GM12878 (cell line): ENCODE results near the gene NCR3LG1. TPM values are rescaled to one million over a fixed set of nuclear protein-coding genes. Genes with fewer than 3 reads are reported as not detected.
A peak's percentile ranks its signal among the peaks of the same experiment; 100 is the strongest.

Source experiments
- ATAC-seq: fragments of 200-7000 bp; cut with Tn5 transposase; 3 replicates; pipeline ENCODE4 v1.9.1; 2020; ENCODE audit warnings: mild to moderate bottlenecking, moderate library complexity
- BruUV-seq: library from RNA; stranded (reverse); fragments of 400-500 nt; replicated peaks from 2 replicates; lab custom pipeline; 2021; lab: Mats Ljungman, UMichigan
- CTCF ChIA-PET: fragments of 300-600 bp; sonication (Branson Sonifier 250); formaldehyde crosslinking; extraction: SDS; loops from one replicate; lab custom pipeline; 2021; ENCODE audit warnings: inconsistent platforms; lab: Yijun Ruan, JAX
- POLR2A ChIA-PET: fragments of 350-600 bp; formaldehyde crosslinking; extraction: SDS; loops from one replicate; lab custom pipeline; 2021; ENCODE audit warnings: inconsistent platforms; lab: Charles Lee
- RAD21 ChIA-PET: fragments of 300-600 bp; sonication (Branson Sonifier 250); formaldehyde crosslinking; loops from one replicate; lab custom pipeline; 2023; ENCODE audit warnings: antibody characterized with exemption; ENCODE audit not compliant: unreplicated experiment; lab: Charles Lee
- SMC1A ChIA-PET: fragments of 300-600 bp; sonication (Branson Sonifier 250); formaldehyde crosslinking; loops from one replicate; lab custom pipeline; 2023; ENCODE audit not compliant: unreplicated experiment, uncharacterized antibody; lab: Charles Lee
- DNase-seq: peaks from one replicate; pipeline ENCODE4 v3.0.0-alpha.2; 2011; ENCODE audit warnings: low read depth, low spot score
- FAIRE-seq: peaks from 3 replicates; lab custom pipeline; 2011; peaks lifted over from hg19 to GRCh38; lab: Jason Lieb, UNC
- H2AFZ ChIP-seq: 2 replicates; pipeline ENCODE4 v1.6.0; 2011; ENCODE audit warnings: low read depth, low read length, control low read depth; ENCODE audit not compliant: control insufficient read depth
- H3K27ac ChIP-seq: 2 replicates; pipeline ENCODE4 v1.5.1; 2011; ENCODE audit warnings: control low read depth; ENCODE audit not compliant: control insufficient read depth, insufficient read depth
- H3K27me3 ChIP-seq, 2 experiments: replicated peaks in 1 of 2; 2 replicates each; pipeline versions ENCODE4 v1.6.0 to v1.6.1; 2011; ENCODE audit warnings: low read length in 1 of 2; ENCODE audit not compliant: control insufficient read depth in 2 of 2, insufficient read depth in 2 of 2
- H3K36me3 ChIP-seq, 2 experiments: 2 replicates each; pipeline ENCODE4 v1.5.1; 2011; ENCODE audit warnings: low read length in 1 of 2; ENCODE audit not compliant: control insufficient read depth in 2 of 2, insufficient read depth in 2 of 2
- H3K4me1 ChIP-seq: 2 replicates; pipeline ENCODE4 v1.6.1; 2011; ENCODE audit warnings: mild to moderate bottlenecking, low read length, moderate library complexity, mixed read lengths; ENCODE audit not compliant: control insufficient read depth, insufficient read depth
- H3K4me2 ChIP-seq: 2 replicates; pipeline ENCODE4 v1.6.0; 2011; ENCODE audit warnings: control low read depth; ENCODE audit not compliant: control insufficient read depth, insufficient read depth
- H3K4me3 ChIP-seq: fragments of 200-600 bp; sonication (generic); 2 replicates; pipeline ENCODE4 v1.5.1; 2016
- H3K79me2 ChIP-seq: 2 replicates; pipeline ENCODE4 v1.6.0; 2011; ENCODE audit warnings: low read length; ENCODE audit not compliant: control insufficient read depth, insufficient read depth
- H3K9ac ChIP-seq: 2 replicates; pipeline ENCODE4 v1.8.0; 2011; ENCODE audit warnings: low read length, control low read depth, mixed read lengths; ENCODE audit not compliant: control insufficient read depth, insufficient read depth
- H3K9me3 ChIP-seq: replicated peaks from 3 replicates; pipeline ENCODE4 v1.5.1; 2011; ENCODE audit warnings: mild to moderate bottlenecking, low read length; ENCODE audit not compliant: control insufficient read depth, insufficient read depth
- H4K20me1 ChIP-seq: 2 replicates; pipeline ENCODE4 v1.6.0; 2011; ENCODE audit not compliant: control insufficient read depth, insufficient read depth
- BMI1 ChIP-seq: fragments of 450-650 bp; IDR thresholded peaks from 2 replicates; pipeline ENCODE4 v1.6.1; 2016; ENCODE audit warnings: mild to moderate bottlenecking, moderate library complexity, borderline replicate concordance
- CBX5 ChIP-seq: sonication (generic); IDR thresholded peaks from 2 replicates; pipeline ENCODE4 v1.6.1; 2016; ENCODE audit warnings: low read depth, moderate library complexity, mild to moderate bottlenecking, inconsistent platforms
- CTCF ChIP-seq, 3 experiments: IDR thresholded peaks in 2 of 3; conservative IDR thresholded peaks in 1 of 3; 2 replicates each; pipeline ENCODE4 v1.5.1; 2011; ENCODE audit warnings: low read depth in 3 of 3, low read length in 3 of 3, mild to moderate bottlenecking in 3 of 3, control low read depth in 2 of 3, moderate library complexity in 2 of 3, inconsistent platforms in 1 of 3, mixed read lengths in 1 of 3; ENCODE audit not compliant: control insufficient read depth in 2 of 3, insufficient read depth in 1 of 3; ENCODE audit errors: extremely low read depth in 1 of 3
- ELK1 ChIP-seq: IDR thresholded peaks from 2 replicates; pipeline ENCODE4 v1.6.1; 2012; ENCODE audit warnings: low read depth, low read length, improper control_type of control experiment
- FOS ChIP-seq: IDR thresholded peaks from 3 replicates; pipeline ENCODE4 v1.6.1; 2011; ENCODE audit warnings: borderline replicate concordance; ENCODE audit not compliant: insufficient read length; ENCODE audit errors: extremely low read depth
- JUNB ChIP-seq: IDR thresholded peaks from 2 replicates; pipeline ENCODE4 v1.6.1; 2016; ENCODE audit warnings: antibody characterized with exemption, mild to moderate bottlenecking
- KAT2A ChIP-seq: conservative IDR thresholded peaks from 2 replicates; pipeline ENCODE4 v1.6.1; 2011; ENCODE audit warnings: low read depth, low read length; ENCODE audit not compliant: control insufficient read depth
- NBN ChIP-seq: fragments of 450-650 bp; IDR thresholded peaks from 2 replicates; pipeline ENCODE4 v1.6.1; 2016
- NR2F1 ChIP-seq: fragments of 450-650 bp; conservative IDR thresholded peaks from 2 replicates; pipeline ENCODE4 v1.6.1; 2017; ENCODE audit warnings: mild to moderate bottlenecking
- NRF1 ChIP-seq: conservative IDR thresholded peaks from 2 replicates; pipeline ENCODE4 v1.6.1; 2011; ENCODE audit warnings: mild to moderate bottlenecking, low read depth, low read length, improper control_type of control experiment
- PKNOX1 ChIP-seq: fragments of 450-650 bp; IDR thresholded peaks from 2 replicates; pipeline ENCODE4 v1.6.1; 2016; ENCODE audit warnings: mild to moderate bottlenecking
- REST ChIP-seq: IDR thresholded peaks from 2 replicates; pipeline ENCODE4 v1.6.1; 2012; ENCODE audit warnings: mild to moderate bottlenecking, low read depth, low read length
- RUNX3 ChIP-seq: IDR thresholded peaks from 2 replicates; pipeline ENCODE4 v1.6.1; 2012; ENCODE audit warnings: low read length, inconsistent platforms
- SMC3 ChIP-seq: IDR thresholded peaks from 2 replicates; pipeline ENCODE4 v1.6.1; 2011; ENCODE audit warnings: low read length, improper control_type of control experiment, borderline replicate concordance
- SREBF2 ChIP-seq: IDR thresholded peaks from 2 replicates; pipeline ENCODE4 v1.6.1; 2012; ENCODE audit warnings: mild to moderate bottlenecking, low read length
- ZNF274 ChIP-seq: IDR thresholded peaks from one replicate; pipeline ENCODE4 v1.8.0; 2011; ENCODE audit not compliant: insufficient read length, insufficient read depth
- WGBS: methylation state at CpG from one replicate; pipeline ENCODE4 v1.1.6; 2016; ENCODE audit warnings: low lambda C conversion rate; ENCODE audit not compliant: insufficient replicate concordance, insufficient coverage; ENCODE audit errors: missing lambda C conversion rate; 5-methylcytosine and 5-hydroxymethylcytosine counted together
- in situ Hi-C: fragments of 300-500 bp; cut with MboI; formaldehyde crosslinking; loops from 9 replicates; pipeline ENCODE4 v1.14.3; 2018; ENCODE audit warnings: mixed read lengths
- intact Hi-C: fragments of 100-400 bp; cut with micrococcal nuclease; formaldehyde crosslinking; loops from one replicate; pipeline ENCODE4 v1.14.2; 2022; ENCODE audit not compliant: unreplicated experiment
- polyA plus RNA-seq, 11 experiments: library from polyadenylated mRNA; depleted of rRNA in 4 of 11; unstranded in 6 of 11; stranded (reverse) in 5 of 11; fragments of >200 nt; fragmentation: Nextera tagmentation in 4 of 11; fragmentation: Illumina TruSeq in 1 of 11; extraction: Ambion mirVana in 4 of 11; extraction: Trizol in 1 of 11; gene quantifications; 1 replicate in 1 of 11; 2 replicates in 10 of 11; pipeline versions ENCODE4 v1.2.1 to v1.2.3, GENCODE V29; 2011 to 2016; ENCODE audit warnings: inconsistent platforms in 2 of 11, missing spikeins in 2 of 11, low read depth in 1 of 11
- total RNA-seq, 4 experiments: library from RNA; depleted of rRNA in 3 of 4; stranded (reverse); fragments of >200 nt in 3 of 4; fragmentation: Illumina TruSeq in 1 of 4; extraction: Trizol in 1 of 4; gene quantifications; 2 replicates each; pipeline versions ENCODE4 v1.2.1 to v1.2.3, GENCODE V29; 2013 to 2021

The NCR3LG1 gene
- total and polyA plus RNA-seq, 10 of the 15 experiments (the other 5 are each of a cell fraction or from before 2014, with no cell fraction given) = under 0.01 to 0.18 (median 0.11) TPM; not detected in 2

- no peaks in the 10 kb centered on the region; the same call in 2 of the 3 replicates for H3K9me3 ChIP-seq
- FAIRE-seq (peak; percentile 93), ATAC-seq (peak; percentile 85), DNase-seq (no peak)
- intact Hi-C loops = loop anchor here (1.0 to 2.0 kb wide), 3 partner anchors 120 to 154 kb away; no protein-coding TSS in a partner anchor
- H2AFZ ChIP-seq = no peak overlapping the region
- no peaks in the 10 kb centered on the region for H3K79me2 ChIP-seq
- in situ Hi-C loops = loop anchor here (10.0 kb wide), 1 partner anchor 121 kb away; no protein-coding TSS in a partner anchor
- no peak overlapping the region for H3K4me3 ChIP-seq
- H3K36me3 ChIP-seq = no peaks in the 10 kb centered on the region
- CTCF ChIA-PET = interaction anchor here (0.6 to 4.3 kb wide), 33 partner anchors 9 to 563 kb away, joined by 3 to 61 read pairs (median 4); no protein-coding TSS in a partner anchor
- SMC1A ChIA-PET = interaction anchor here (0.8 to 4.1 kb wide), 10 partner anchors 23 to 439 kb away, joined by 3 to 22 read pairs (median 4); no protein-coding TSS in a partner anchor
- no peak overlapping the region for H3K27ac ChIP-seq
- peaks cover 2% of the 10 kb centered on the region in 2 experiments; a peak in 3 of 4 replicates for H3K27me3 ChIP-seq
- no TSS peak for BruUV-seq
- WGBS = 16% methylated on average over 6 of the region's 6 CpGs
- H3K4me1 ChIP-seq = no peaks in the 10 kb centered on the region
- POLR2A ChIA-PET = no interaction called here
- no peak overlapping the region for H3K9ac ChIP-seq
- RAD21 ChIA-PET = interaction anchor here (0.7 to 2.5 kb wide), 7 partner anchors 34 to 564 kb away, joined by 3 to 20 read pairs (median 5); no protein-coding TSS in a partner anchor
- no peak overlapping the region for H3K4me2 ChIP-seq
- H4K20me1 ChIP-seq = no peaks in the 10 kb centered on the region
- TF ChIP-seq SMC3 (peak; percentile 91), ZNF274 (no peak), NBN (no peak), RUNX3 (0 out of 2 replicates have a peak, but pooled peaks have one; percentile 19), ELK1 (no peak), REST (no peak), KAT2A (no peak), PKNOX1 (no peak), BMI1 (no peak), NR2F1 (no peak), JUNB (no peak), NRF1 (no peak), CBX5 (no peak), CTCF (IDR thresholded peaks at IDR 0.05 in 2 of 3, conservative IDR thresholded peaks at IDR 0.05 in 1 of 3; ENCODE audit: control insufficient read depth in 2 of 3, extremely low read depth in 1 of 3, insufficient read depth in 1 of 3, low read depth in 3 of 3, low read length in 3 of 3) (peak; percentile 82 to 90 (median 86)), FOS (no peak), SREBF2 (no peak)
Measured at GRCh38 chr11:17384002-17384511, 32.5 kb downstream of the NCR3LG1 start.
